ENCODE results near the gene FSTL4.

DNA sequence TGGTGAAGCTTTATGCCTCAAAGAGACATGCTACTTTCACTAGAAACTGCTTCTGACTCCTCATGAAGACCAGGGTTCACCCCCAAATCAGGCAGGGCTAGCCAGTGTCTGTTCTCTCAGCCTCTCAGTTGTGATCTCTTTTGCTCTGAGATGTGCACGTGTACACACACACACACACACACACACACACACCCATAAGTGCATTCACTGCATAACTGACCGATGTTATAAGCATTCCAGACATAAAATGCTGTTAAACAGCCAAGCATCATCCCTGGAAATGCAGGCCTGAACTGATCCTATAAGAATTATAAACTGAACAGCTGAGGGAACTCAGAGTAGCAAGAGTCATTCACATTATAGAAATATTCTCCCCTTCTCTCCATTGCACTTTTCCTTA lies 85.0 kb downstream of the FSTL4 start:
- TF ChIP-seq POLR2A (IDR thresholded peaks at IDR 0.05) = no peak
- TF ChIP-seq, protein P1, sequence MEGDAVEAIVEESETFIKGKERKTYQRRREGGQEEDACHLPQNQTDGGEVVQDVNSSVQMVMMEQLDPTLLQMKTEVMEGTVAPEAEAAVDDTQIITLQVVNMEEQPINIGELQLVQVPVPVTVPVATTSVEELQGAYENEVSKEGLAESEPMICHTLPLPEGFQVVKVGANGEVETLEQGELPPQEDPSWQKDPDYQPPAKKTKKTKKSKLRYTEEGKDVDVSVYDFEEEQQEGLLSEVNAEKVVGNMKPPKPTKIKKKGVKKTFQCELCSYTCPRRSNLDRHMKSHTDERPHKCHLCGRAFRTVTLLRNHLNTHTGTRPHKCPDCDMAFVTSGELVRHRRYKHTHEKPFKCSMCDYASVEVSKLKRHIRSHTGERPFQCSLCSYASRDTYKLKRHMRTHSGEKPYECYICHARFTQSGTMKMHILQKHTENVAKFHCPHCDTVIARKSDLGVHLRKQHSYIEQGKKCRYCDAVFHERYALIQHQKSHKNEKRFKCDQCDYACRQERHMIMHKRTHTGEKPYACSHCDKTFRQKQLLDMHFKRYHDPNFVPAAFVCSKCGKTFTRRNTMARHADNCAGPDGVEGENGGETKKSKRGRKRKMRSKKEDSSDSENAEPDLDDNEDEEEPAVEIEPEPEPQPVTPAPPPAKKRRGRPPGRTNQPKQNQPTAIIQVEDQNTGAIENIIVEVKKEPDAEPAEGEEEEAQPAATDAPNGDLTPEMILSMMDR (IDR thresholded peaks at IDR 0.05) = no peak

Measured in body of pancreas (tissue), 4 donors.